Neural progenitor cell (in vitro differentiated cells): ENCODE results near the gene TMC4. TPM values are rescaled to one million over a fixed set of nuclear protein-coding genes. Genes with fewer than 3 reads are reported as not detected.
"Not testable (repeated sequence)": the region's sequence is repeated elsewhere in the genome, so short reads cannot be mapped to it uniquely, and the experiment has no call there.

Source experiments
- DNase-seq: peaks from one replicate; pipeline ENCODE4 v3.0.0-alpha.2; 2016; ENCODE audit warnings: low spot score
- H2AFZ ChIP-seq: fragments of 200-600 bp; sonication (generic); replicated peaks from 2 replicates; pipeline ENCODE4 v1.6.1; 2016; ENCODE audit warnings: antibody characterized with exemption
- H3F3A ChIP-seq: fragments of 200-600 bp; sonication (generic); 2 replicates; pipeline ENCODE4 v1.6.1; 2016; ENCODE audit warnings: antibody characterized with exemption, low read depth
- H3K27ac ChIP-seq: fragments of 200-600 bp; sonication (generic); 2 replicates; pipeline ENCODE4 v1.5.1; 2016; ENCODE audit warnings: mild to moderate bottlenecking
- H3K27me3 ChIP-seq: fragments of 200-600 bp; sonication (generic); 2 replicates; pipeline ENCODE4 v1.6.1; 2016; ENCODE audit warnings: mild to moderate bottlenecking, moderate library complexity
- H3K36me3 ChIP-seq: fragments of 200-600 bp; sonication (generic); 2 replicates; pipeline ENCODE4 v1.5.1; 2016
- H3K4me1 ChIP-seq: fragments of 200-600 bp; sonication (generic); 2 replicates; pipeline ENCODE4 v1.6.1; 2016; ENCODE audit warnings: mixed run types
- H3K4me2 ChIP-seq: fragments of 200-600 bp; sonication (generic); 2 replicates; pipeline ENCODE4 v1.6.1; 2016
- H3K4me3 ChIP-seq: fragments of 200-600 bp; sonication (generic); 2 replicates; pipeline ENCODE4 v1.5.1; 2016
- H3K79me2 ChIP-seq: fragments of 200-600 bp; sonication (generic); 2 replicates; pipeline ENCODE4 v1.6.1; 2016; ENCODE audit warnings: low read depth
- H3K9ac ChIP-seq: fragments of 200-600 bp; sonication (generic); 2 replicates; pipeline ENCODE4 v1.6.1; 2016
- H3K9me3 ChIP-seq: fragments of 200-600 bp; sonication (generic); 2 replicates; pipeline ENCODE4 v1.5.1; 2016; ENCODE audit warnings: low read depth
- H4K20me1 ChIP-seq: fragments of 200-600 bp; sonication (generic); 2 replicates; pipeline ENCODE4 v1.6.1; 2016; ENCODE audit warnings: low read depth
- H3K27ac Mint-ChIP-seq: 3 replicates; pipeline ENCODE4 v1.8.0; 2021; ENCODE audit warnings: mixed read lengths
- H3K27me3 Mint-ChIP-seq: 2 replicates; pipeline ENCODE4 v1.8.0; 2022; ENCODE audit warnings: low read depth, mild to moderate bottlenecking, inconsistent platforms, moderate library complexity, mixed read lengths; ENCODE audit not compliant: insufficient read depth
- H3K36me3 Mint-ChIP-seq: 3 replicates; pipeline ENCODE4 v1.8.0; 2021; ENCODE audit warnings: mixed read lengths
- H3K4me1 Mint-ChIP-seq: 3 replicates; pipeline ENCODE4 v1.8.0; 2021; ENCODE audit warnings: mixed read lengths
- H3K4me3 Mint-ChIP-seq: 3 replicates; pipeline ENCODE4 v1.8.0; 2021; ENCODE audit warnings: mild to moderate bottlenecking, moderate library complexity, mixed read lengths
- H3K9me3 Mint-ChIP-seq: 3 replicates; pipeline ENCODE4 v1.8.0; 2020; ENCODE audit warnings: mixed read lengths
- CTCF ChIP-seq: fragments of 200-600 bp; sonication (generic); IDR thresholded peaks from 2 replicates; pipeline ENCODE4 v1.5.1; 2017; ENCODE audit warnings: antibody characterized with exemption, mild to moderate bottlenecking
- EZH2 ChIP-seq: fragments of 200-600 bp; sonication (generic); IDR thresholded peaks from 2 replicates; pipeline ENCODE4 v1.6.1; 2017; ENCODE audit warnings: antibody characterized with exemption, mild to moderate bottlenecking, moderate library complexity
- EZH2phosphoT487 ChIP-seq: fragments of 200-600 bp; sonication (generic); IDR thresholded peaks from 2 replicates; pipeline ENCODE4 v1.6.1; 2017; ENCODE audit warnings: antibody characterized with exemption
- total RNA-seq: library from RNA; depleted of rRNA; stranded (reverse); fragments of >200 nt; gene quantifications from 2 replicates; pipeline ENCODE4 v1.2.3, GENCODE V29; 2015; ENCODE audit warnings: low replicate concordance

TMC4 gene, protein sequence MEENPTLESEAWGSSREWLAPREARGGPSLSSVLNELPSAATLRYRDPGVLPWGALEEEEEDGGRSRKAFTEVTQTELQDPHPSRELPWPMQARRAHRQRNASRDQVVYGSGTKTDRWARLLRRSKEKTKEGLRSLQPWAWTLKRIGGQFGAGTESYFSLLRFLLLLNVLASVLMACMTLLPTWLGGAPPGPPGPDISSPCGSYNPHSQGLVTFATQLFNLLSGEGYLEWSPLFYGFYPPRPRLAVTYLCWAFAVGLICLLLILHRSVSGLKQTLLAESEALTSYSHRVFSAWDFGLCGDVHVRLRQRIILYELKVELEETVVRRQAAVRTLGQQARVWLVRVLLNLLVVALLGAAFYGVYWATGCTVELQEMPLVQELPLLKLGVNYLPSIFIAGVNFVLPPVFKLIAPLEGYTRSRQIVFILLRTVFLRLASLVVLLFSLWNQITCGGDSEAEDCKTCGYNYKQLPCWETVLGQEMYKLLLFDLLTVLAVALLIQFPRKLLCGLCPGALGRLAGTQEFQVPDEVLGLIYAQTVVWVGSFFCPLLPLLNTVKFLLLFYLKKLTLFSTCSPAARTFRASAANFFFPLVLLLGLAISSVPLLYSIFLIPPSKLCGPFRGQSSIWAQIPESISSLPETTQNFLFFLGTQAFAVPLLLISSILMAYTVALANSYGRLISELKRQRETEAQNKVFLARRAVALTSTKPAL
- total RNA-seq: 0.46 TPM in 1 of 2 replicates, not detected in the other

DNA sequence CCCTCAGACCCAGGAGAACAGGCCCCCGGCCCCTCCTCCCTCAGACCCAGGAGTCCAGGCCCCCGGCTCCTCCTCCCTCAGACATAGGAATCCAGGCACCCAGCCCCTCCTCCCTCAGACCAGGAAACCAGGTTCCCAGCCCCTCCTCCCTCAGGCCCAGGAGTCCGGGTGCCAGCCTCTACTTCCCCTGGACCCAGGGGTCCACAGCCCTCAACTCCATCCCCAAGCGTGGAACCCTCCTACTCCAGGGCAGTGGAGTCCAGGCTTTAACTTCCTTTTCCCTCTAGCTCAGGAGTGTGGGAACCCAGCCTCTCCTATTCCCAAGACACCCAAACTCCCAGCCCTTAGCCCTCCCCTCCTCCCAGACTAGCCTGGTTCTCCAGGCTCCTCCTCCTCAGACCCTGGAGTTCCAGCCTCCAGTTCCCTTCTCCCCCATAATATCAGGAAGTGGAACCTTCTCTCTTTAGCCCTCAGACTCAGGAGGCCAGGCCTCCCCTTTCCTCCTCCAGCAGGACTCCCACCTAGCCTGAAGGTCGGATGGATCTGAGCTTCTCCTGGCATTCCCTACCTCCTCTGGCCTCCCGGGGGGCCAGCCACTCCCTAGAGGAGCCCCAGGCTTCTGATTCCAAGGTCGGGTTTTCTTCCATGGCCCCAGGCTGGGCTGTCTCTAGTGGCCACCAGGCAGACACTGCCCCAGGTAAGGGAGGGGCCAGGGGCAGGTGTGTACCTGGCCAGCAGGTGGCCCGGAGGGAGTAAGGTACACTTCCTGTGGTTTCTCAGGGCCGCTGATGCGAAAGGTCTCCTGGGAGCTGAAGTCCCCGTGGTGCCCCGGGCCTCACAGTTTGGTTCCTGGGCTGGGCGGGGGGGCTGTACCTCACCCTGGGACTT is at the start of gene TMC4:
Gene TMC4 (minus strand): TSS at position 690 of the 888 bp plus-strand sequence. CDS start 43 bp downstream, at position 647.
- Mint-ChIP-seq H3K27me3 (peaks cover 9% of the 10 kb centered on the region), H3K4me3 (no peak within 1 kb of the TSS), H3K27ac (no peak within 1 kb of the TSS), H3K9me3 (no peaks in the 10 kb centered on the region), H3K36me3 (peaks cover 5% of the 10 kb centered on the region), H3K4me1 (no peaks in the 10 kb centered on the region)
- Histone ChIP-seq H3K9ac (no peak within 1 kb of the TSS), H2AFZ (no peak within 1 kb of the TSS), H3K79me2 (no peaks in the 10 kb centered on the region), H3K4me2 (no peak within 1 kb of the TSS), H3K27me3 (no peaks in the 10 kb centered on the region), H3K36me3 (no peaks in the 10 kb centered on the region), H4K20me1 (peaks cover 3% of the 10 kb centered on the region), H3F3A (peaks cover 16% of the 10 kb centered on the region), H3K27ac (no peak within 1 kb of the TSS), H3K9me3 (no peaks in the 10 kb centered on the region), H3K4me3 (no peak within 1 kb of the TSS), H3K4me1 (peaks cover 3% of the 10 kb centered on the region)
- TF ChIP-seq EZH2phosphoT487 (no peak), EZH2 (no peak)
- no peak for DNase-seq

GRCh38 chr19:54221947-54222346 is 49.0 kb upstream of the TMC4 start:
- not testable (repeated sequence) for H3K4me2 ChIP-seq, H2AFZ ChIP-seq, H3K4me3 ChIP-seq, H4K20me1 ChIP-seq, H3K36me3 Mint-ChIP-seq, H3K4me1 ChIP-seq, H3K9ac ChIP-seq, DNase-seq, H3K9me3 Mint-ChIP-seq, H3K4me3 Mint-ChIP-seq, H3K36me3 ChIP-seq, H3K27me3 Mint-ChIP-seq, H3K27ac ChIP-seq, H3K27ac Mint-ChIP-seq, H3K79me2 ChIP-seq, H3K9me3 ChIP-seq, H3F3A ChIP-seq
- H3K27me3 ChIP-seq: peaks cover 18% of the 10 kb centered on the region
- peaks cover 20% of the 10 kb centered on the region for H3K4me1 Mint-ChIP-seq

DNA sequence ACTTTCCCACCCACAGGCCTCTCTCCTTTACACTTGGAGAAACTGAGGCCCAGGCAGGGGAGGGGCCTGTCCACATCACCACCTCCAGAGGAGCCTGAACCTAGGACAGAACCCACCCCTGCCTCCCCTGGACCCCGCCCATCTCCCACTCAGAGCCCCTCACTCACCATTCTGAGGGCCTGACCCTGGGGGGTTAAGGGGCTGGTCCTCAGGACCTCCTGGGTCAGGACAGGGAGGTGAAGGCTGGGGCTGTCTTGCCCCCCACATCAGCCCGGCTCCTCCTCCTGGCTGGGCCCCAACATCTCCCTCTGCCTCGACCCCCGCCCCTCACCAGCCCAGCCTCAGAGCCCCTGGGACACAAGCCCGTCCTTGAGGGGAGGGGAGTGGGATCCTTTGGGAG is 46.7 kb upstream of the TMC4 start:
- not testable (repeated sequence) for H3K9me3 ChIP-seq, H3K79me2 ChIP-seq, DNase-seq, H4K20me1 ChIP-seq, H3K9me3 Mint-ChIP-seq, H3K27ac Mint-ChIP-seq, H3K27me3 Mint-ChIP-seq, H3K4me2 ChIP-seq, H3K36me3 Mint-ChIP-seq, H3K36me3 ChIP-seq, H2AFZ ChIP-seq, H3K4me3 ChIP-seq, H3F3A ChIP-seq, H3K9ac ChIP-seq, H3K27me3 ChIP-seq, H3K4me3 Mint-ChIP-seq, H3K27ac ChIP-seq, H3K4me1 ChIP-seq
- H3K4me1 Mint-ChIP-seq: peaks cover 25% of the 10 kb centered on the region

GRCh38 chr19:54218960-54219661 is 46.2 kb upstream of the TMC4 start:
- H3K4me3 Mint-ChIP-seq: peak overlapping the region; percentile 41
- peaks cover 27% of the 10 kb centered on the region for H3K4me1 Mint-ChIP-seq
- H3K27me3 Mint-ChIP-seq: peaks cover 6% of the 10 kb centered on the region

More at GRCh38 chr19:54218960-54219661, 46.2 kb upstream of the TMC4 start:
- Histone ChIP-seq H3K27me3 (peaks cover 4% of the 10 kb centered on the region), H3K9ac (no peak overlapping the region), H3K27ac (no peak overlapping the region), H3K4me3 (no peak overlapping the region), H3K9me3 (no peaks in the 10 kb centered on the region), H3K36me3 (no peaks in the 10 kb centered on the region), H2AFZ (no peak overlapping the region), H4K20me1 (no peaks in the 10 kb centered on the region), H3K79me2 (no peaks in the 10 kb centered on the region), H3F3A (no peaks in the 10 kb centered on the region), H3K4me1 (no peaks in the 10 kb centered on the region), H3K4me2 (no peak overlapping the region)
- Mint-ChIP-seq H3K36me3 (peaks cover 4% of the 10 kb centered on the region), H3K27ac (peak overlapping the region; percentile 69), H3K9me3 (no peaks in the 10 kb centered on the region)
- TF ChIP-seq EZH2: no peak
- no peak for TF ChIP-seq EZH2phosphoT487
- TF ChIP-seq CTCF: no peak
- no peak for DNase-seq
